Measurements from ENCODE around the gene TRIO.

TRIO gene

GRCh38 chr5:14373685-14374084, 230.5 kb downstream of the TRIO start:
- DNase-seq (ENCODE audit: extremely low read depth, low read depth), result no peak
- TF ChIP-seq CTCF (IDR thresholded peaks at IDR 0.05; ENCODE audit: low read depth, low read length), result no peak

DNA sequence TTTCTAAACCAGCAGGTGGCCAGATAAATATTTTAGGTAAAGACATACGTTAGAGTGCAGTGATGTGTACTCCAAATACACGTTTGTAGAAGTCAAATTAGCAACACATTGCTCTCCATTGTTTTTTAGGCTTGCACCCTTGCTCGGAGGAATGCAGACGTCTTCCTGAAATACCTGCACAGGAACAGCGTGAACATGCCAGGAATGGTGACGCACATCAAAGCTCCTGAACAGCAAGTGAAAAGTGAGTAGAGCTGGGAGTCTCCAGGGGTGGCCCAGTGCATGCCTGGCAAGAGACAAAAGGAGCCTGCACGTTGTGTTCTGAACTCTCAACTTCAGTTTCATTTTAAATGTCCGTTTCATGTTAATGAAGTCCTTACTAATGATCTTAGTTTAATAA, 231.0 kb downstream of the TRIO start:
- no peak for DNase-seq (ENCODE audit: extremely low read depth, low read depth)
- TF ChIP-seq CTCF (IDR thresholded peaks at IDR 0.05; ENCODE audit: low read depth, low read length), result no peak

GRCh38 chr5:14376789-14377188, 233.6 kb downstream of the TRIO start:
- no peak for TF ChIP-seq CTCF (IDR thresholded peaks at IDR 0.05; ENCODE audit: low read depth, low read length)
- no peak for DNase-seq (ENCODE audit: extremely low read depth, low read depth)

GRCh38 chr5:14379739-14380497, 236.8 kb downstream of the TRIO start:
- no peak for DNase-seq (ENCODE audit: extremely low read depth, low read depth)
- no peak for TF ChIP-seq CTCF (IDR thresholded peaks at IDR 0.05; ENCODE audit: low read depth, low read length)

- TF ChIP-seq CTCF (IDR thresholded peaks at IDR 0.05; ENCODE audit: low read depth, low read length), result no peak
- DNase-seq (ENCODE audit: extremely low read depth, low read depth), result no peak
These were observed 237.6 kb downstream of the TRIO start for GRCh38 chr5:14380712-14381111.

DNA sequence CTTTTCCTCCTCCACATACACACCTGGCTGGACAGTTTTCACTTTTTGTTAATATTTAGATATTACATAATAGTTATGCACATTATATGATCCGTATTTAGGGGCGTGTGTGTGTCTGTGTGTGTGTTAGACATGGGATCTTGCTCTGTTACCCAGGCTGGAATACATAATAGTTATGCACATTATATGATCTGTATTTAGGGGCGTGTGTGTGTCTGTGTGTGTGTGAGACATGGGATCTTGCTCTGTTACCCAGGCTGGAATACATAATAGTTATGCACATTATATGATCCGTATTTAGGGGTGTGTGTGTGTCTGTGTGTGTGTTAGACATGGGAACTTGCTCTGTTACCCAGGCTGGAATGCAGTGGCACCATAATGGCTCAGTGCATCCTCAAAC, 239.5 kb downstream of the TRIO start:
- TF ChIP-seq CTCF (IDR thresholded peaks at IDR 0.05; ENCODE audit: low read depth, low read length), result no peak
- DNase-seq (ENCODE audit: extremely low read depth, low read depth), result no peak

DNA sequence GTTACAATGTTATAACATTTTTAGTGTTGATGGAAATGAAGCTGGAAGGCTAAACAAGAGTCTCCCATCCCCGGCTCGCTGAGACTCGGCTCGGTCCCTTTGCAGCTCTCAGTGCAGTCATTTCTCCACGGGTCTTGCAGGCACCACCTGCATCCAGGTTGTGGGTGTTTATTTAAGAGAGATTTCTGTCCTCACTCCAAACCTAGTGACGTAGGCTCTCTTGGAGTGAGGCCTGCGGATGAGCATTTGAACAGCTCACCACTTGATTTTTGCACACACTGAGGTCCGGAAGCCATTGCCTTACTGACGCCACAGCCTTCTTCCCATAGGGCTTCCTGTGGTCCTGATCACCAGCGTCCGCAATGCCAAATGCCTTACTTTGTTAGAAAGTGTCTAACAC, 240.8 kb downstream of the TRIO start:
- no peak for TF ChIP-seq CTCF (IDR thresholded peaks at IDR 0.05; ENCODE audit: low read depth, low read length)
- no peak for DNase-seq (ENCODE audit: extremely low read depth, low read depth)

Measured in AG09319 (cell line).